HCT116 (cell line): ENCODE measurements around the gene CYP21A2.

Experiments
- CTCF ChIP-seq, 3 experiments: fragments of 200-600 bp in 1 of 3; sonication (generic) in 1 of 3; IDR thresholded peaks in 2 of 3; conservative IDR thresholded peaks in 1 of 3; 2 replicates each; pipeline ENCODE4 v1.5.1; 2012 to 2017; ENCODE audit warnings: low read depth in 2 of 3, low read length in 2 of 3, antibody characterized with exemption in 1 of 3, borderline replicate concordance in 1 of 3, control low read depth in 1 of 3, mild to moderate bottlenecking in 1 of 3, mixed read lengths in 1 of 3, mixed run types in 1 of 3, moderate library complexity in 1 of 3; ENCODE audit not compliant: insufficient read depth in 1 of 3
- ELF1 ChIP-seq: IDR thresholded peaks from 2 replicates; pipeline ENCODE4 v1.6.1; 2012; ENCODE audit warnings: low read depth, borderline replicate concordance
- MAX ChIP-seq: IDR thresholded peaks from 2 replicates; pipeline ENCODE4 v1.6.1; 2012
- POLR2A ChIP-seq: IDR thresholded peaks from 2 replicates; pipeline ENCODE4 v1.7.0; 2011; ENCODE audit warnings: borderline replicate concordance; ENCODE audit not compliant: insufficient read depth, insufficient read length; ENCODE audit errors: extremely low read depth
- POLR2AphosphoS5 ChIP-seq: IDR thresholded peaks from 2 replicates; pipeline ENCODE4 v1.6.1; 2011; ENCODE audit warnings: mild to moderate bottlenecking, low read depth, low read length, moderate library complexity
- SIN3A ChIP-seq: IDR thresholded peaks from 2 replicates; pipeline ENCODE4 v1.6.1; 2012; ENCODE audit warnings: low read depth
- SRF ChIP-seq: IDR thresholded peaks from 2 replicates; pipeline ENCODE4 v1.6.1; 2012; ENCODE audit warnings: low read depth
- ZFX ChIP-seq: fragments of 450-650 bp; IDR thresholded peaks from 2 replicates; pipeline ENCODE4 v1.6.1; 2017
- ZNF274 ChIP-seq: fragments of 200-500 bp; sonication (Bioruptor generic); IDR thresholded peaks from 2 replicates; pipeline ENCODE4 v1.6.1; 2014; ENCODE audit warnings: mild to moderate bottlenecking, low read depth, low read length, inconsistent platforms

GRCh38 chr6:32060966-32061655 lies 22.9 kb downstream of the CYP21A2 start:
- TF ChIP-seq CTCF (IDR thresholded peaks at IDR 0.05 in 2 of 3, conservative IDR thresholded peaks at IDR 0.05 in 1 of 3; ENCODE audit: borderline replicate concordance in 1 of 3, insufficient read depth in 1 of 3, low read depth in 2 of 3, low read length in 2 of 3) (no peak), POLR2A (no peak), ZNF274 (no peak), SRF (no peak), SIN3A (no peak), MAX (no peak), ZFX (no peak), ELF1 (no peak), POLR2AphosphoS5 (no peak)
